ENCODE measurements around the gene MARVELD2.
A peak's percentile ranks its signal among the peaks of the same experiment; 100 is the strongest.

The MARVELD2 gene

GRCh38 chr5:69493396-69494133, 78.6 kb downstream of the MARVELD2 start (continued):
- TF ChIP-seq ZNF280C (tag by site-specific recombination; IDR thresholded peaks at IDR 0.05) (no peak), ZNF521 (tag by site-specific recombination; IDR thresholded peaks at IDR 0.05) (no peak), ZSCAN18 (tag by site-specific recombination; IDR thresholded peaks at IDR 0.05) (no peak), ZNF548 (tag by site-specific recombination; IDR thresholded peaks at IDR 0.05) (no peak), SALL2 (tag by site-specific recombination; IDR thresholded peaks at IDR 0.05; ENCODE audit: borderline replicate concordance) (no peak), ZNF76 (tag by site-specific recombination; IDR thresholded peaks at IDR 0.05; ENCODE audit: borderline replicate concordance, low read depth) (no peak), REST (tag by site-specific recombination; IDR thresholded peaks at IDR 0.05) (no peak; the same call in 1 of the 2 replicates), ZNF174 (tag by site-specific recombination; IDR thresholded peaks at IDR 0.05) (no peak), ZNF362 (tag by site-specific recombination; IDR thresholded peaks at IDR 0.05) (no peak), ZBTB44 (tag by site-specific recombination; IDR thresholded peaks at IDR 0.05) (no peak; the same call in 1 of the 2 replicates), ZNF580 (tag by site-specific recombination; IDR thresholded peaks at IDR 0.05) (no peak), ZNF24 (tag by site-specific recombination; IDR thresholded peaks at IDR 0.05) (no peak), ZFP37 (tag by site-specific recombination; IDR thresholded peaks at IDR 0.05) (no peak; the same call in 1 of the 2 replicates), ZFP69B (tag by site-specific recombination; IDR thresholded peaks at IDR 0.05) (no peak), SETDB1 (IDR thresholded peaks at IDR 0.05; ENCODE audit: insufficient read length, low read length) (no peak), ZNF292 (tag by site-specific recombination; IDR thresholded peaks at IDR 0.05; ENCODE audit: borderline replicate concordance, low read depth) (no peak), ZNF791 (tag by site-specific recombination; IDR thresholded peaks at IDR 0.05) (no peak), ZNF600 (tag by site-specific recombination; IDR thresholded peaks at IDR 0.05) (no peak), ZNF843 (tag by site-specific recombination; IDR thresholded peaks at IDR 0.05) (no peak), ZNF211 (tag by site-specific recombination; IDR thresholded peaks at IDR 0.05; ENCODE audit: low read depth) (no peak), PRDM10 (tag by site-specific recombination; IDR thresholded peaks at IDR 0.05) (peak; percentile 60; the same call in 1 of the 2 replicates), ZNF488 (tag by site-specific recombination; IDR thresholded peaks at IDR 0.05) (no peak), ZNF335 (tag by site-specific recombination; conservative IDR thresholded peaks at IDR 0.05) (peak; percentile 81), ZNF394 (tag by site-specific recombination; IDR thresholded peaks at IDR 0.05; ENCODE audit: borderline replicate concordance) (no peak)

All from HEK293 (cell line).